GM20000 (cell line): Measurements from ENCODE around the gene PRKRIP1.
A peak's percentile ranks its signal among the peaks of the same experiment; 100 is the strongest.
"Not testable (repeated sequence)": the region's sequence is repeated elsewhere in the genome, so short reads cannot be mapped to it uniquely, and the experiment has no call there.

Experiments
- DNase-seq: peaks from one replicate; pipeline ENCODE4 v3.0.0; 2012; ENCODE audit warnings: low spot score
- CTCF ChIP-seq: IDR thresholded peaks from 2 replicates; pipeline ENCODE4 v1.5.1; 2012; ENCODE audit warnings: mild to moderate bottlenecking, control low read depth; ENCODE audit errors: extremely low read depth, missing control alignments

The PRKRIP1 gene

GRCh38 chr7:102395873-102396709 is at the start of gene PRKRIP1:
TSS of gene PRKRIP1 (plus strand) at chr7:102396363. CDS start at chr7:102396412, 49 bp downstream.
- no peak for TF ChIP-seq CTCF
- peak; percentile 90 for DNase-seq

GRCh38 chr7:102346983-102347382 is 49.2 kb upstream of the PRKRIP1 start:
- DNase-seq = not testable (repeated sequence)

- DNase-seq = not testable (repeated sequence)
Measured at GRCh38 chr7:102356344-102356743, 39.8 kb upstream of the PRKRIP1 start, which contains the start of gene SPDYE6. TSS of gene SPDYE6 (minus strand) at chr7:102356444. CDS start at chr7:102356023, 421 bp downstream.

GRCh38 chr7:102363549-102364393 is 32.4 kb upstream of the PRKRIP1 start:
- peak; percentile 86 for DNase-seq

- DNase-seq = not testable (repeated sequence)
Measured at GRCh38 chr7:102364394-102364886, 31.7 kb upstream of the PRKRIP1 start.

- not testable (repeated sequence) for DNase-seq
Measured at GRCh38 chr7:102365390-102365789, 30.8 kb upstream of the PRKRIP1 start.

- not testable (repeated sequence) for DNase-seq
Measured at GRCh38 chr7:102370038-102370437, 26.1 kb upstream of the PRKRIP1 start.

GRCh38 chr7:102372796-102373195 is 23.4 kb upstream of the PRKRIP1 start:
- DNase-seq = not testable (repeated sequence)

- TF ChIP-seq CTCF = no peak
Measured at GRCh38 chr7:102376964-102377466, 19.1 kb upstream of the PRKRIP1 start.

GRCh38 chr7:102380837-102381236 is 15.3 kb upstream of the PRKRIP1 start:
- not testable (repeated sequence) for DNase-seq

More at GRCh38 chr7:102376964-102377466, 19.1 kb upstream of the PRKRIP1 start:
- DNase-seq = no peak

- not testable (repeated sequence) for DNase-seq
Measured at GRCh38 chr7:102381696-102382425, 14.3 kb upstream of the PRKRIP1 start.

- no peak for TF ChIP-seq CTCF
- no peak for DNase-seq
Measured at GRCh38 chr7:102387064-102387463, 9.1 kb upstream of the PRKRIP1 start.
